Measurements from ENCODE around the gene PPP1R13L. TPM values are rescaled to one million over a fixed set of nuclear protein-coding genes. Genes with fewer than 3 reads are reported as not detected.

Gene PPP1R13L
- total and polyA plus RNA-seq, 4 donors = 14.0 to 37.3 (median 33.0) TPM

DNA sequence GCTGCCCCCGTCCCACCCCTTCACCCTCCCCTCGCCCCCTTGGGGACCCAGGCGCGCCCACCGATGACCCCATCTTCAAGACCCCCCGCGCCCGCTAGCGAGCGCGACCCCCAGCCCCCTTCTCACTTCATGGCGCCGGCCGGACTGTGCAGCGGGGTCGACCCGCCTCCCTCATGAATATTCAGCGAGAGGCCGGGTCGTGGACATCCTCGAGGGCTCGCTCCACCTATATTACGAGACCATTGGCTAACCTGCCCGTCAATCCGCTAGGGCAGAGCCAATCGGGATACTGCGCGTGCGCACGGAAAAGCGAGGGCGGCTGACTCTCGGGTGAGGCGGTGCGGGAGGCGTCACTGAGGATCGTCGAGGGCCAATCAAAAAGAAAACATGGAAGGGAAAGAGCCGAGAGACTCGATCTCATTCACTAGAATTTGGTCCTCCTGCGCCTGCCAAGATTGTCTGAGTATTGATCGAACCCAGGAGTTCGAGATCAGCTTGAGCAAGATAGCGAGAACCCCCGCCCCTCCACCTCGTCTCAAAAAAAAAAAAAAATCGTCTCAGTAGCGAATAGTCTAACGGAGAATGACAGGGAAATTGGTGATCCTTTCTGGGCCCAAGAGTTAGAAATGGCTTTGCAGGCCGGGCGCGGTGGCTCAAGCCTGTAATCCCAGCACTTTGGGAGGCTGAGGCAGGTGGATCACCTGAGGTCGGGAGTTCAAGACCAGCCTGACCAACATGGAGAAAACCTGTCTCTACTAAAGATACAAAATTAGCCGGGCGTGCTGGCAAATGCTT is 34.3 kb downstream of the PPP1R13L start, which contains the start of gene ERCC2:
TSS of gene ERCC2 (minus strand) at position 164 of the 795 bp plus-strand sequence. CDS start at position 131, 33 bp downstream.
- Histone ChIP-seq H3K27ac (ENCODE audit: low read depth in 1 of 2, low read length in 1 of 2) (peak within 1 kb of the TSS; percentile 55 to 88), H3K4me3 (peak within 1 kb of the TSS; percentile 53), H3K9ac (ENCODE audit: insufficient read depth in 1 of 2, low read length in 2 of 2) (peak within 1 kb of the TSS in 1 of 2 donors; percentile 5), H3K36me3 (ENCODE audit: control insufficient read depth in 4 of 4, insufficient read depth in 4 of 4, low read length in 4 of 4) (peaks cover 0 to 2% (median 0%) of the 10 kb centered on the region in 4 donors), H3K4me1 (ENCODE audit: control insufficient read depth in 5 of 5, insufficient read depth in 5 of 5, low read length in 5 of 5) (peaks cover 0 to 6% (median 0%) of the 10 kb centered on the region in 5 donors), H3K27me3 (ENCODE audit: control insufficient read depth in 3 of 3, insufficient read depth in 3 of 3, low read length in 2 of 3) (no peaks in the 10 kb centered on the region), H3K9me3 (ENCODE audit: control insufficient read depth in 4 of 4, insufficient read depth in 3 of 4, low read length in 3 of 4) (no peaks in the 10 kb centered on the region)
- TF ChIP-seq, protein P1, sequence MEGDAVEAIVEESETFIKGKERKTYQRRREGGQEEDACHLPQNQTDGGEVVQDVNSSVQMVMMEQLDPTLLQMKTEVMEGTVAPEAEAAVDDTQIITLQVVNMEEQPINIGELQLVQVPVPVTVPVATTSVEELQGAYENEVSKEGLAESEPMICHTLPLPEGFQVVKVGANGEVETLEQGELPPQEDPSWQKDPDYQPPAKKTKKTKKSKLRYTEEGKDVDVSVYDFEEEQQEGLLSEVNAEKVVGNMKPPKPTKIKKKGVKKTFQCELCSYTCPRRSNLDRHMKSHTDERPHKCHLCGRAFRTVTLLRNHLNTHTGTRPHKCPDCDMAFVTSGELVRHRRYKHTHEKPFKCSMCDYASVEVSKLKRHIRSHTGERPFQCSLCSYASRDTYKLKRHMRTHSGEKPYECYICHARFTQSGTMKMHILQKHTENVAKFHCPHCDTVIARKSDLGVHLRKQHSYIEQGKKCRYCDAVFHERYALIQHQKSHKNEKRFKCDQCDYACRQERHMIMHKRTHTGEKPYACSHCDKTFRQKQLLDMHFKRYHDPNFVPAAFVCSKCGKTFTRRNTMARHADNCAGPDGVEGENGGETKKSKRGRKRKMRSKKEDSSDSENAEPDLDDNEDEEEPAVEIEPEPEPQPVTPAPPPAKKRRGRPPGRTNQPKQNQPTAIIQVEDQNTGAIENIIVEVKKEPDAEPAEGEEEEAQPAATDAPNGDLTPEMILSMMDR (IDR thresholded peaks at IDR 0.05; ENCODE audit: control extremely low read depth, extremely low read depth) = no peak
- WGBS, 2 donors = 4 to 5% methylated on average over 55 of the region's 55 CpGs
- ATAC-seq (ENCODE audit: insufficient read depth, low FRiP score) (peak; percentile 99), DNase-seq (peak; percentile 100)

DNA sequence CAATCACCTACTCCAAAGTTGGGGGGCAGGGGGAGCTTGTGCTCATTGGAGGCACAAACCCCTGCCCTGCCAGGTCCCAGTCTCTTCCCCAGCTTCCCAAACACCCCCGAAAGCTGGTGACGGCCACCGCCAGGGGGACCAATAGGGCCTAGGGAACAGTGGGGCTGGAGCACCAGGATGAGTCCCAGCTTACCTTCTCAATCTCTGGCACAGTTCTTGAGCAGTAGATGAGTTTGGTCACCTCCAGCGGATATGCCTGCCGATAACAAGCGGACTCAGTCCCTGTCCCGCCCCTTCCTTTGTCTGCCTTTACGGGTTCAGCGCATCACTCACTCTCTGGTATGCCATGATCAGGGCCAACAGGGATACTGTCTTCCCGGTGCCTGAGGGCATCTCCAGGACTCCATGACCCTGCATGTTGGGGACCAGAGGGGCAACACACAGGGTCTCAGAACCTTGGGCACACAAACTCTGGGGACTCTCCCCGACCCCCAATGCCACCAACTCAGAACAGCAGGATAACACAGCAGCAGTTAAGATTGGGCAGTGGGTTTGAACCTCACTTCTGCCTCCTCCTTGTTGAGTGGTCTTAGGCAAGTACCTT is 36.0 kb downstream of the PPP1R13L start:
- Histone ChIP-seq H3K9ac (ENCODE audit: insufficient read depth in 1 of 2, low read length in 2 of 2) (no peak overlapping the region), H3K4me3 (no peak overlapping the region), H3K27me3 (ENCODE audit: control insufficient read depth in 3 of 3, insufficient read depth in 3 of 3, low read length in 2 of 3) (no peaks in the 10 kb centered on the region), H3K9me3 (ENCODE audit: control insufficient read depth in 4 of 4, insufficient read depth in 3 of 4, low read length in 3 of 4) (no peaks in the 10 kb centered on the region), H3K4me1 (ENCODE audit: control insufficient read depth in 5 of 5, insufficient read depth in 5 of 5, low read length in 5 of 5) (peaks cover 0 to 6% (median 0%) of the 10 kb centered on the region in 5 donors), H3K27ac (ENCODE audit: low read depth in 1 of 2, low read length in 1 of 2) (no peak overlapping the region), H3K36me3 (ENCODE audit: control insufficient read depth in 4 of 4, insufficient read depth in 4 of 4, low read length in 4 of 4) (peaks cover 0 to 11% (median 0%) of the 10 kb centered on the region in 4 donors)
- ATAC-seq (ENCODE audit: insufficient read depth, low FRiP score) (no peak), DNase-seq (no peak)
- TF ChIP-seq, protein P1 (IDR thresholded peaks at IDR 0.05; ENCODE audit: control extremely low read depth, extremely low read depth) = no peak
- 95% methylated on average over 11 of the region's 11 CpGs for WGBS, 2 donors

DNA sequence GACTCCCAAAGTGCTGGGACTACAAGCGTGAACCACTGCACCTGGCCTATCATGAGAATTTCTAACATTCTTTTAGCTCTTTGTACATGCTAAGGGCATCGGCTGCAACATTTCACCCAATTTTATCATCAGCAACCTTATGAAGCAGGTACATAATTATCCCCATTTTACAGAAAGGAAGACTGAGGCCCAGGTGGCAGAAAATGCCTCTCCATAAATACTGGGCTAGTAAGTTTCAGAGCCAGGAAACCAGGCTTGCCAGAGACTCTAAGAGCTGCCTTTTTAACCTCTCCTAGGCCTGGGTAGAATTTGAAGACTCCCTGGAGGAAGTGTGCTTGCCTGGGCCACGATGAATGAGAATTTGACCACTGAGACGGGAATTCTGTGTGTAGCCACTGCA is 36.7 kb downstream of the PPP1R13L start:
- peaks cover 0 to 6% (median 0%) of the 10 kb centered on the region in 5 donors for H3K4me1 ChIP-seq (ENCODE audit: control insufficient read depth in 5 of 5, insufficient read depth in 5 of 5, low read length in 5 of 5)
- H3K36me3 ChIP-seq (ENCODE audit: control insufficient read depth in 4 of 4, insufficient read depth in 4 of 4, low read length in 4 of 4) = peaks cover 0 to 16% (median 0%) of the 10 kb centered on the region in 4 donors
- H3K27me3 ChIP-seq (ENCODE audit: control insufficient read depth in 3 of 3, insufficient read depth in 3 of 3, low read length in 2 of 3) = no peaks in the 10 kb centered on the region
- H3K9me3 ChIP-seq (ENCODE audit: control insufficient read depth in 4 of 4, insufficient read depth in 3 of 4, low read length in 3 of 4) = no peaks in the 10 kb centered on the region
- no peak for ATAC-seq (ENCODE audit: insufficient read depth, low FRiP score)
- TF ChIP-seq, protein P1 (IDR thresholded peaks at IDR 0.05; ENCODE audit: control extremely low read depth, extremely low read depth) = no peak
- WGBS, 2 donors = 92 to 95% methylated on average over 4 of the region's 4 CpGs
- no peak overlapping the region for H3K4me3 ChIP-seq
- H3K9ac ChIP-seq (ENCODE audit: insufficient read depth in 1 of 2, low read length in 2 of 2) = no peak overlapping the region
- H3K27ac ChIP-seq (ENCODE audit: low read depth in 1 of 2, low read length in 1 of 2) = no peak overlapping the region
- DNase-seq = no peak

All from lung (tissue), 12 donors.